Measurements from ENCODE around the gene MAPK8. TPM values are rescaled to one million over a fixed set of nuclear protein-coding genes. Genes with fewer than 3 reads are reported as not detected.

The MAPK8 gene
- total and polyA plus RNA-seq, 7 donors = 17.4 to 74.5 (median 46.7) TPM

GRCh38 chr10:48473704-48474103, 167.2 kb downstream of the MAPK8 start:
- intact Hi-C loops (cut with DNase I) = no loop called here
- Histone ChIP-seq H3K27me3 (no peaks in the 10 kb centered on the region), H3K36me3 (no peaks in the 10 kb centered on the region), H3K9me3 (no peaks in the 10 kb centered on the region), H3K27ac (no peak overlapping the region), H3K4me3 (no peak overlapping the region), H3K4me1 (peaks cover 0 to 6% (median 3%) of the 10 kb centered on the region in 4 donors)
- 58 to 86% methylated on average over 5 of the region's 5 CpGs for WGBS, 2 donors
- DNase-seq = peak; percentile 46
- TF ChIP-seq POLR2A (IDR thresholded peaks at IDR 0.05) = no peak
- no peak for TF ChIP-seq CTCF (IDR thresholded peaks at IDR 0.05)
- no peak for TF ChIP-seq POLR2AphosphoS5 (IDR thresholded peaks at IDR 0.05)
- TF ChIP-seq EP300 (IDR thresholded peaks at IDR 0.05) = no peak

- Histone ChIP-seq H3K27ac (no peak overlapping the region), H3K36me3 (no peaks in the 10 kb centered on the region), H3K4me3 (no peak overlapping the region), H3K27me3 (no peaks in the 10 kb centered on the region), H3K4me1 (peaks cover 0 to 6% (median 3%) of the 10 kb centered on the region in 4 donors), H3K9me3 (no peaks in the 10 kb centered on the region)
- intact Hi-C loops (cut with DNase I) = no loop called here
- WGBS, 2 donors = 88 to 92% methylated on average over 3 of the region's 3 CpGs
- TF ChIP-seq POLR2A (IDR thresholded peaks at IDR 0.05) (no peak), CTCF (IDR thresholded peaks at IDR 0.05) (no peak), EP300 (IDR thresholded peaks at IDR 0.05) (no peak)
- DNase-seq = no peak
Observed at GRCh38 chr10:48474765-48475365, 168.4 kb downstream of the MAPK8 start.

GRCh38 chr10:48475943-48476278, 169.4 kb downstream of the MAPK8 start:
- DNase-seq = peak; percentile 50
- no peak overlapping the region for H3K27ac ChIP-seq
- TF ChIP-seq POLR2AphosphoS5 (IDR thresholded peaks at IDR 0.05) = no peak
- no peak for TF ChIP-seq EP300 (IDR thresholded peaks at IDR 0.05)
- TF ChIP-seq POLR2A (IDR thresholded peaks at IDR 0.05) = no peak
- no peak for TF ChIP-seq CTCF (IDR thresholded peaks at IDR 0.05)
- WGBS, 2 donors = 87% methylated on average over 4 of the region's 4 CpGs
- intact Hi-C loops (cut with DNase I) = no loop called here
- no peaks in the 10 kb centered on the region for H3K27me3 ChIP-seq
- no peaks in the 10 kb centered on the region for H3K9me3 ChIP-seq
- H3K4me1 ChIP-seq = peaks cover 0 to 5% (median 0%) of the 10 kb centered on the region in 4 donors
- no peak overlapping the region for H3K4me3 ChIP-seq
- H3K36me3 ChIP-seq = no peaks in the 10 kb centered on the region

DNA sequence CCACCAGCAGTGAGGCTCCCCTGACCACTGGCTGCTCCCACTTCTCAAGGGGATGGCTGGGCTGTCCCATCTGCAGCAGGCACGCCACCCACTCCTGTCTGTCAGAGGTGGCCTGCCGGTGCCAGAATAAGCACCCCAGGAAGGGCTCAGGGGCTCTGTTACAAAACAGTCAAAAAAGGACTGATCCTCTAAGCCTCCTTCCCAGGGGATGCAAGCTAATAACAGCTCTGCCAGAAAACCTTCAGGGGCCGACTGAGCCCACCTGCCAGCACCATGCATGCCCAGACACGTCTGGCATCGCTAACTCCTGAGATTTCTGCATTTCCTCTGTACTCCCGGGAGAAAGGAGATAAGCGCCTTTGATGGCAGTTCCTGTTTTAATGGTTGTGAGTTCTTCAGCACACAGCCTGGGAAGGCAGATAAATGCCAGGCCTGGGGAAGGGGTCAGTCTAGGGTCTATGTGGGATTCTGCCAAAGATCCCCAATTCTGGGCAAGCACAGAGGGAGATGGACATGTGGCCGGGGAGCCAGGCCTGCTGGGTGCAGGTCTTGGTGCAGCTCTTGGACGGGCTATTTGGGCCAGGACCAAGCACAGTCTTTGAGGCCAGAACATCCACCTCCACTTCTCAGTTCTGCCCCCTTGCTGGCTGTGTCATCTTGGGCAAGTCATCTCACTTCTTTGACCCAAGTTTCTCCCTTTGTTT, 170.0 kb downstream of the MAPK8 start:
- WGBS, 2 donors = 63 to 78% methylated on average over 9 of the region's 9 CpGs
- DNase-seq = peak; percentile 57
- no peaks in the 10 kb centered on the region for H3K9me3 ChIP-seq
- peaks cover 0 to 7% (median 0%) of the 10 kb centered on the region in 4 donors for H3K4me1 ChIP-seq
- intact Hi-C loops (cut with DNase I) = no loop called here
- H3K36me3 ChIP-seq = no peaks in the 10 kb centered on the region
- H3K4me3 ChIP-seq = no peak overlapping the region
- no peaks in the 10 kb centered on the region for H3K27me3 ChIP-seq
- no peak overlapping the region for H3K27ac ChIP-seq
- TF ChIP-seq POLR2AphosphoS5 (IDR thresholded peaks at IDR 0.05) (no peak), CTCF (IDR thresholded peaks at IDR 0.05) (no peak), POLR2A (IDR thresholded peaks at IDR 0.05) (no peak), EP300 (IDR thresholded peaks at IDR 0.05) (no peak)
